K562 (cell line): ENCODE results near the gene PRPSAP1. TPM values are rescaled to one million over a fixed set of nuclear protein-coding genes. Genes with fewer than 3 reads are reported as not detected.
A peak's percentile ranks its signal among the peaks of the same experiment; 100 is the strongest.

Source experiments
- ATAC-seq: fragments of 200-7000 bp; cut with Tn5 transposase; 3 replicates; pipeline ENCODE4 v1.9.1; 2020; ENCODE audit warnings: moderate library complexity
- BruUV-seq: library from RNA; stranded (reverse); fragments of 400-500 nt; replicated peaks from 2 replicates; lab custom pipeline; 2021; lab: Mats Ljungman, UMichigan
- CTCF ChIA-PET: fragments of 300-600 bp; formaldehyde crosslinking; extraction: SDS; loops from one replicate; lab custom pipeline; 2021; ENCODE audit warnings: low intra/inter-chr PET ratio; lab: Yijun Ruan, JAX
- POLR2A ChIA-PET: fragments of 300-600, 350-650 bp; sonication (Branson Sonifier 250); formaldehyde crosslinking; extraction: SDS; loops from one replicate; lab custom pipeline; 2021; ENCODE audit warnings: antibody characterized with exemption, inconsistent platforms; lab: Yijun Ruan, JAX
- DNase-seq, 4 experiments: peaks; one replicate each; pipeline versions ENCODE4 v3.0.0 to v3.0.0-alpha.2; 2011 to 2018; ENCODE audit warnings: low spot score in 3 of 4, mixed read lengths in 3 of 4; ENCODE audit errors: extremely low read depth in 1 of 4
- FAIRE-seq: peaks from 2 replicates; lab custom pipeline; 2011; peaks lifted over from hg19 to GRCh38; lab: Jason Lieb, UNC
- H2AFZ ChIP-seq: 2 replicates; pipeline ENCODE4 v1.6.0; 2011; ENCODE audit warnings: low read depth, low read length, control low read depth, inconsistent platforms
- H3K27ac ChIP-seq: fragments of 200-600 bp; 3 replicates; pipeline ENCODE4 v1.8.0; 2011; ENCODE audit warnings: low read depth, mild to moderate bottlenecking, control low read depth, inconsistent platforms, low read length, moderate library complexity, mixed read lengths; ENCODE audit errors: extremely low read depth
- H3K27me3 ChIP-seq, 2 experiments: fragments of 300-600 bp in 1 of 2; 2 replicates in 1 of 2; 3 replicates in 1 of 2; pipeline versions ENCODE4 v1.6.0 to v1.8.0; 2011; ENCODE audit warnings: inconsistent platforms in 2 of 2, low read length in 2 of 2, mild to moderate bottlenecking in 1 of 2, mixed read lengths in 1 of 2, moderate library complexity in 1 of 2; ENCODE audit not compliant: control insufficient read depth in 2 of 2, insufficient read depth in 2 of 2
- H3K36me3 ChIP-seq: fragments of 300-600 bp; 3 replicates; pipeline ENCODE4 v1.8.0; 2011; ENCODE audit warnings: mild to moderate bottlenecking, low read length, inconsistent platforms; ENCODE audit not compliant: control insufficient read depth, insufficient read depth
- H3K4me1 ChIP-seq, 2 experiments: fragments of 200-600 bp in 1 of 2; replicated peaks in 1 of 2; 2 replicates in 1 of 2; 3 replicates in 1 of 2; pipeline versions ENCODE4 v1.5.1 to v1.8.0; 2011; ENCODE audit warnings: inconsistent platforms in 2 of 2, low read length in 2 of 2, mild to moderate bottlenecking in 1 of 2, mixed read lengths in 1 of 2, moderate library complexity in 1 of 2; ENCODE audit not compliant: control insufficient read depth in 2 of 2, insufficient read depth in 2 of 2
- H3K4me2 ChIP-seq: 2 replicates; pipeline ENCODE4 v1.6.1; 2011; ENCODE audit warnings: low read length, control low read depth, inconsistent platforms, mixed read lengths; ENCODE audit not compliant: insufficient read depth
- H3K4me3 ChIP-seq: fragments of 200-600 bp; sonication (generic), shearing (Covaris generic); 2 replicates; pipeline ENCODE4 v1.5.1; 2016; ENCODE audit warnings: control low read depth, inconsistent platforms
- H3K79me2 ChIP-seq: fragments of 200-600 bp; 3 replicates; pipeline ENCODE4 v1.8.0; 2011; ENCODE audit warnings: low read length, inconsistent platforms; ENCODE audit not compliant: control insufficient read depth, insufficient read depth
- H3K9ac ChIP-seq, 2 experiments: 2 replicates each; pipeline versions ENCODE4 v1.6.0 to v1.6.1; 2011; ENCODE audit warnings: low read depth in 2 of 2, low read length in 2 of 2, control low read depth in 1 of 2, inconsistent platforms in 1 of 2, mild to moderate bottlenecking in 1 of 2, mixed read lengths in 1 of 2; ENCODE audit not compliant: insufficient read depth in 1 of 2
- H3K9me1 ChIP-seq: one replicate; pipeline ENCODE4 v1.6.0; 2011; ENCODE audit warnings: inconsistent platforms, mild to moderate bottlenecking, low read length, moderate library complexity; ENCODE audit not compliant: control insufficient read depth, insufficient read depth
- H3K9me3 ChIP-seq: replicated peaks from 2 replicates; pipeline ENCODE4 v1.5.1; 2011; ENCODE audit warnings: low read depth, low read length, inconsistent platforms; ENCODE audit not compliant: control insufficient read depth, insufficient read depth
- H4K20me1 ChIP-seq: replicated peaks from 2 replicates; pipeline ENCODE4 v1.6.1; 2011; ENCODE audit warnings: low read length, inconsistent platforms, mixed read lengths; ENCODE audit not compliant: control insufficient read depth, insufficient read depth
- ASH1L ChIP-seq: fragments of 450-650 bp; IDR thresholded peaks from 2 replicates; pipeline ENCODE4 v1.6.1; 2018; ENCODE audit warnings: borderline replicate concordance, mild to moderate bottlenecking, low read depth; ENCODE audit not compliant: partially characterized antibody
- FOXJ2 ChIP-seq: fragments of 200-800 bp; sonication (Bioruptor generic); IDR thresholded peaks from 2 replicates; pipeline ENCODE4 v1.6.1; 2016; ENCODE audit warnings: missing genetic modification characterization, missing compliant biosample characterization
- KLF6 ChIP-seq: fragments of 250-450 bp; sonication (Bioruptor Pico); IDR thresholded peaks from 2 replicates; pipeline ENCODE4 v1.4.0; 2020; ENCODE audit warnings: mild to moderate bottlenecking, moderate library complexity, borderline replicate concordance
- MTF1 ChIP-seq: fragments of 250-450 bp; sonication (Bioruptor Pico); IDR thresholded peaks from 2 replicates; pipeline ENCODE4 v1.9.0; 2021; ENCODE audit warnings: moderate library complexity, mild to moderate bottlenecking, inconsistent platforms, borderline replicate concordance
- NCOR1 ChIP-seq: fragments of 450-650 bp; IDR thresholded peaks from 2 replicates; pipeline ENCODE4 v1.6.1; 2016; ENCODE audit warnings: mild to moderate bottlenecking, moderate library complexity
- NFXL1 ChIP-seq: fragments of 450-650 bp; formaldehyde crosslinking; IDR thresholded peaks from 2 replicates; pipeline ENCODE4 v1.4.0; 2021; ENCODE audit warnings: mild to moderate bottlenecking
- PCBP2 ChIP-seq: fragments of 200-400 bp; formaldehyde crosslinking; IDR thresholded peaks from 2 replicates; pipeline ENCODE4 v1.6.1; 2018; ENCODE audit warnings: low read length, low read depth, mild to moderate bottlenecking, moderate library complexity; ENCODE audit not compliant: poor library complexity, severe bottlenecking
- RBM17 ChIP-seq: fragments of 200-400 bp; formaldehyde crosslinking; IDR thresholded peaks from 2 replicates; pipeline ENCODE4 v1.6.1; 2017; ENCODE audit warnings: low read depth, mild to moderate bottlenecking, low read length, borderline replicate concordance
- STAT5A ChIP-seq: IDR thresholded peaks from 2 replicates; pipeline ENCODE4 v1.6.1; 2012; ENCODE audit warnings: low read length, inconsistent platforms, borderline replicate concordance
- TBP ChIP-seq: optimal IDR thresholded peaks from 2 replicates; pipeline ENCODE3; 2011; ENCODE audit warnings: low read depth, low read length, improper control_type of control experiment
- TCFL5 ChIP-seq: fragments of 250-450 bp; sonication (Bioruptor Pico); conservative IDR thresholded peaks from 2 replicates; pipeline ENCODE4 v1.6.1; 2021; ENCODE audit warnings: mild to moderate bottlenecking, moderate library complexity, matching md5 sums
- ZKSCAN1 ChIP-seq: fragments of 150-350 bp; IDR thresholded peaks from 2 replicates; pipeline ENCODE4 v1.6.1; 2016; ENCODE audit warnings: low read depth, low read length
- ZNF23 ChIP-seq: fragments of 250-450 bp; sonication (Bioruptor Pico); IDR thresholded peaks from 2 replicates; pipeline ENCODE4 v1.4.0; 2020; ENCODE audit warnings: mild to moderate bottlenecking
- ZNF282 ChIP-seq: sonication (generic); formaldehyde crosslinking; IDR thresholded peaks from 2 replicates; pipeline ENCODE4 v1.8.1; 2023; ENCODE audit warnings: missing genetic modification reagents
- ZNF551 ChIP-seq: fragments of 250-450 bp; sonication (Bioruptor Pico); IDR thresholded peaks from 2 replicates; pipeline ENCODE4 v1.5.0; 2021; ENCODE audit warnings: mild to moderate bottlenecking, moderate library complexity
- ZNF57 ChIP-seq: fragments of 450-650 bp; formaldehyde crosslinking; IDR thresholded peaks from 2 replicates; pipeline ENCODE4 v1.4.0; 2020; ENCODE audit warnings: mild to moderate bottlenecking, moderate library complexity
- WGBS: fragments of 100-300 bp; shearing (Covaris generic); methylation state at CpG from one replicate; pipeline ENCODE4 v1.1.6; 2016; ENCODE audit warnings: low coverage, mixed read lengths; ENCODE audit not compliant: insufficient coverage; ENCODE audit errors: missing lambda C conversion rate; 5-methylcytosine and 5-hydroxymethylcytosine counted together
- in situ Hi-C: fragments of 300-500 bp; cut with MboI; formaldehyde crosslinking; loops from 4 replicates; pipeline ENCODE4 v1.15.0; 2018; ENCODE audit warnings: inconsistent platforms, mixed read lengths
- intact Hi-C: fragments of 100-400 bp; cut with micrococcal nuclease; formaldehyde crosslinking; loops from 2 replicates; pipeline ENCODE4 v1.14.2; 2022
- polyA plus RNA-seq, 8 experiments: library from polyadenylated mRNA; depleted of rRNA in 4 of 8; stranded (reverse) in 5 of 8; unstranded in 3 of 8; fragments of >200 nt; fragmentation: Nextera tagmentation in 2 of 8; fragmentation: Illumina TruSeq in 1 of 8; extraction: Ambion mirVana in 2 of 8; extraction: Trizol in 1 of 8; gene quantifications; 2 replicates each; pipeline versions ENCODE4 v1.2.1 to v1.2.3, GENCODE V29; 2011 to 2014; ENCODE audit warnings: inconsistent platforms in 1 of 8, missing spikeins in 1 of 8
- total RNA-seq, 7 experiments: library from RNA; depleted of rRNA in 6 of 7; stranded (reverse); fragments of >200 nt in 6 of 7; fragmentation: Illumina TruSeq in 2 of 7; extraction: Trizol in 2 of 7; gene quantifications; 2 replicates each; pipeline versions ENCODE4 v1.2.1 to v1.2.3, GENCODE V29; 2011 to 2021; ENCODE audit warnings: low replicate concordance in 1 of 7
- TF ChIP-seq, protein P1 (sequence below), 2 experiments: fragments of 150-350 bp in 1 of 2; IDR thresholded peaks; 2 replicates each; pipeline ENCODE4 v1.6.1; 2012 to 2016; ENCODE audit warnings: low read depth in 2 of 2, low read length in 2 of 2, mild to moderate bottlenecking in 1 of 2, moderate library complexity in 1 of 2

PRPSAP1 gene
- total and polyA plus RNA-seq, 9 of the 15 experiments (the other 6 are each of a cell fraction or from before 2014, with no cell fraction given) = 21.9 to 77.1 (median 40.8) TPM

DNA sequence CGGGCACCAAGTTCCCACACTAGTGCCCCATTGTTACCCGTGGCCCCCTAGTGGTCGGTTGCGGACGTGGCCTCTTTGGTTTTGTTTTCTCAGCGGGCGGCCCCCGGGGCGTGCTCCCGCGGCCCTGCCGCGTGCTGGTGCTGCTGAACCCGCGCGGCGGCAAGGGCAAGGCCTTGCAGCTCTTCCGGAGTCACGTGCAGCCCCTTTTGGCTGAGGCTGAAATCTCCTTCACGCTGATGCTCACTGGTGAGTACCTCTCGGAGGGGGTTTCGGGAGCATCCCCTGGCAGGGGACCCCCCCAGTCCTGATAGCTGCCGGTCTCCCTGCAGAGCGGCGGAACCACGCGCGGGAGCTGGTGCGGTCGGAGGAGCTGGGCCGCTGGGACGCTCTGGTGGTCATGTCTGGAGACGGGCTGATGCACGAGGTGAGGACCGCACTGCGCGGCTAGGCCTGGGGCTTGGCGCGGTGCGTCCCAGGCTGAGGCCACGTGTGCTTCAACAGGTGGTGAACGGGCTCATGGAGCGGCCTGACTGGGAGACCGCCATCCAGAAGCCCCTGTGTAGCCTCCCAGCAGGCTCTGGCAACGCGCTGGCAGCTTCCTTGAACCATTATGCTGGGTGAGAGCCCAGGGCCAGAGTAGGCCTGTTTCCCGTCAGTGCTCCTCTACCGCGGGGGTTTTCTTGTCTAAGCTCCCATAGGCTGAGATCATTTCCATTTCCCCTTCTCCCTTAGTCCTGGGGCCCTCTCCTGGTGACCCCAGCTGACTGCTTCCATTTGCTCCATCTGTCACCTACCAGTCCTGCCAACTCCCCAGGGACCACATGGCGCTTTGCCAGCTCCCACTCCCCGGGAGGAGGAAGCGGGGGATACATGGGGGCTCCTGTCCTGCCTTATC, 32.4 kb upstream of the PRPSAP1 start:
- Histone ChIP-seq H4K20me1 (no peaks in the 10 kb centered on the region), H3K79me2 (peaks cover 37% of the 10 kb centered on the region), H3K9me1 (no peaks in the 10 kb centered on the region), H3K4me1 (peaks cover 14 to 71% of the 10 kb centered on the region in 2 experiments), H3K9me3 (no peaks in the 10 kb centered on the region), H3K4me3 (peak overlapping the region; percentile 74), H3K36me3 (peaks cover 42% of the 10 kb centered on the region; the same call in 2 of the 3 replicates), H3K27me3 (no peaks in the 10 kb centered on the region), H3K4me2 (peak overlapping the region; percentile 88), H3K27ac (peak overlapping the region; percentile 93), H2AFZ (peak overlapping the region; percentile 94), H3K9ac (peak overlapping the region; percentile 84 to 96)
- peak; percentile 54 for ATAC-seq
- FAIRE-seq = peak; percentile 67
- ChIA-PET POLR2A (interaction anchor here (0.6 to 3.0 kb wide), 15 partner anchors 9 to 280 kb away, joined by 3 to 15 read pairs (median 4); partner anchors contain the start of gene PRPSAP1), CTCF (interaction anchor here (0.6 to 1.3 kb wide), 2 partner anchors 16 to 81 kb away, joined by 3 to 7 read pairs; no protein-coding TSS in a partner anchor)
- BruUV-seq = no TSS peak
- in situ Hi-C loops = no loop called here
- DNase-seq = peak; percentile 84 to 94 (median 90)
- intact Hi-C loops = loop anchor here (2.0 kb wide), 1 partner anchor 31 kb away; no protein-coding TSS in a partner anchor
- WGBS = 16% methylated on average over 42 of the region's 52 CpGs
- TF ChIP-seq NCOR1 (no peak), PCBP2 (no peak), NFXL1 (CRISPR knock-in tag) (no peak), ZNF57 (CRISPR knock-in tag) (no peak), RBM17 (no peak), ZNF551 (CRISPR knock-in tag) (no peak), ZNF282 (CRISPR knock-in tag) (peak; percentile 99), FOXJ2 (tag) (no peak), ASH1L (peak; percentile 19), ZKSCAN1 (0 out of 2 replicates have a peak, but pooled peaks have one; percentile 9), TCFL5 (CRISPR knock-in tag) (no peak), TBP (peak; percentile 71), MTF1 (CRISPR knock-in tag) (no peak), STAT5A (no peak), ZNF23 (CRISPR knock-in tag) (no peak), KLF6 (no peak)
- TF ChIP-seq, protein P1, sequence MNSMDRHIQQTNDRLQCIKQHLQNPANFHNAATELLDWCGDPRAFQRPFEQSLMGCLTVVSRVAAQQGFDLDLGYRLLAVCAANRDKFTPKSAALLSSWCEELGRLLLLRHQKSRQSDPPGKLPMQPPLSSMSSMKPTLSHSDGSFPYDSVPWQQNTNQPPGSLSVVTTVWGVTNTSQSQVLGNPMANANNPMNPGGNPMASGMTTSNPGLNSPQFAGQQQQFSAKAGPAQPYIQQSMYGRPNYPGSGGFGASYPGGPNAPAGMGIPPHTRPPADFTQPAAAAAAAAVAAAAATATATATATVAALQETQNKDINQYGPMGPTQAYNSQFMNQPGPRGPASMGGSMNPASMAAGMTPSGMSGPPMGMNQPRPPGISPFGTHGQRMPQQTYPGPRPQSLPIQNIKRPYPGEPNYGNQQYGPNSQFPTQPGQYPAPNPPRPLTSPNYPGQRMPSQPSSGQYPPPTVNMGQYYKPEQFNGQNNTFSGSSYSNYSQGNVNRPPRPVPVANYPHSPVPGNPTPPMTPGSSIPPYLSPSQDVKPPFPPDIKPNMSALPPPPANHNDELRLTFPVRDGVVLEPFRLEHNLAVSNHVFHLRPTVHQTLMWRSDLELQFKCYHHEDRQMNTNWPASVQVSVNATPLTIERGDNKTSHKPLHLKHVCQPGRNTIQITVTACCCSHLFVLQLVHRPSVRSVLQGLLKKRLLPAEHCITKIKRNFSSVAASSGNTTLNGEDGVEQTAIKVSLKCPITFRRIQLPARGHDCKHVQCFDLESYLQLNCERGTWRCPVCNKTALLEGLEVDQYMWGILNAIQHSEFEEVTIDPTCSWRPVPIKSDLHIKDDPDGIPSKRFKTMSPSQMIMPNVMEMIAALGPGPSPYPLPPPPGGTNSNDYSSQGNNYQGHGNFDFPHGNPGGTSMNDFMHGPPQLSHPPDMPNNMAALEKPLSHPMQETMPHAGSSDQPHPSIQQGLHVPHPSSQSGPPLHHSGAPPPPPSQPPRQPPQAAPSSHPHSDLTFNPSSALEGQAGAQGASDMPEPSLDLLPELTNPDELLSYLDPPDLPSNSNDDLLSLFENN (IDR thresholded peaks at IDR 0.05; ENCODE audit: low read depth in 2 of 2, low read length in 2 of 2) = no peak
